ENCODE measurements around the gene WNT10A.

GRCh38 chr2:218852911-218853667 is 27.6 kb upstream of the WNT10A start:
- TF ChIP-seq CTCF (IDR thresholded peaks at IDR 0.05) (peak; percentile 87), ZFX (IDR thresholded peaks at IDR 0.05; ENCODE audit: borderline replicate concordance) (no peak)

Measured in 22Rv1 (cell line).